Measurements from ENCODE around the gene SPHK2. TPM values are rescaled to one million over a fixed set of nuclear protein-coding genes. Genes with fewer than 3 reads are reported as not detected.
"Not testable (repeated sequence)": the region's sequence is repeated elsewhere in the genome, so short reads cannot be mapped to it uniquely, and the experiment has no call there.

SPHK2 gene
- total RNA-seq, 1 donor from 2014 or later: 4.6 TPM

DNA sequence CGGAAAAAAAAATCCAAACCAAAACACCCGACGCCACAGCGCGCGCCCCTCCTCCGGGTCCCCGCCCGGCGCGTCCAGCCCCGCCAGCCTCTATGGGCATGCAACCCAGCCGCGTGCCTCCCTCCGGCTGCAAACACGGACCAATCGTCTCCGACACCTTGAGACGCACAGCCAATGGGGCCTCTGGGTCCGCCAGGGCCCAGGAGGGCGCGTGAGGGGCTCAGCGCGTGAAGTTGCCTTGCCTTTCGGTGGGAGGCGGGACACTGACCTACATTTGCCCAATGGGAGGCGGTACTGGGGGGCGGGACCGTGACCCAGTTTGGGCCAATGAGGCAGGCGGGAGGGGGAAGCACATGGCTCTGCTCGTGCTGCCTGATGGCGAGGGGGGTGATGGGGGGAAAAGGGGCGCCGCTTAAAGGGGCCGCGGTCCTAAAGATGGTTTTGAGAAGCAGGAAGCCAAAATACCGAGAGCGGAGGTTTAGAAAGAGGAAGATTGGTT lies 18.2 kb downstream of the SPHK2 start:
- peak; percentile 97 for DNase-seq

DNA sequence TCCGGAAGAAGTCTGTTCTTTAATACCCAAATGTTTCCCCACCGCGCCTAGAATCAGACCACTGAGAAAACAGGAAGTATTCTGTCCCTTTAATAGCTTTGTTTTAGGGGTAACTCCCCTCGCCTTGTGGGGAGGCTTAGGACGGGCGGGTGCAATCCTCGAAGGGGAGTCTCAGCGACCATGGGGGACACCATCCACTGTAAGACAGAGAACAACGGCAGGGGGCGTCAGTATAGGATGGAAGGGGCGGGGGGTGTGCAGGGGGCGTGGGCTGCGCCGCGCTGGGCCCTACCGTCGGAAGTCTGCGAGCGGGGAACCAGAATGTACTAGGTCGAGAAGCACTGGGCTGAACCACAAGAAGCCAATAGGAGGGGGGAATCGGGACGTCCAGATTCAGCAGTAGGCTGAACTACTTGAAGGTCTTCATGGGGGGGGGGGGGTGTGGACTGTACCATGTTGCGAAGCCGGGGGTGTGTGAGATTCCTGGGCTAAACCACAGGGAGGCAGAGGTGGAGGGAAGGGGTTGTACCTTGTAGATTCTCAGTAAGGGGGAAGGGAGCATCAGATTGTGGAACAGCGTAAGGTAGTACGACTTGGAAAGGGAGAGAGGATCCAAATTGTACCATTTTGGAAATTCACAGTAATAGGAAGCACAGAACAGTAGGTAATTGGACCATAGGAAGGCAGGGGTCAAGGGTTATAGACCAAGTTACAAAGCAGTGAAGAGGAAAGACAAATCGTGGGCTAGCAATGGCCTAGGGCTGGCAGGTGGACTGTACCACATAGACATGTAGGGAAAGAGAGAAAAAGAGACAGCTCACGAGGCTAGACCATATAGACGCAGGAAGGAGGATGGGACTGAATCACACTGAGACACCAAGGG lies 18.9 kb downstream of the SPHK2 start:
- DNase-seq: peak; percentile 93

DNA sequence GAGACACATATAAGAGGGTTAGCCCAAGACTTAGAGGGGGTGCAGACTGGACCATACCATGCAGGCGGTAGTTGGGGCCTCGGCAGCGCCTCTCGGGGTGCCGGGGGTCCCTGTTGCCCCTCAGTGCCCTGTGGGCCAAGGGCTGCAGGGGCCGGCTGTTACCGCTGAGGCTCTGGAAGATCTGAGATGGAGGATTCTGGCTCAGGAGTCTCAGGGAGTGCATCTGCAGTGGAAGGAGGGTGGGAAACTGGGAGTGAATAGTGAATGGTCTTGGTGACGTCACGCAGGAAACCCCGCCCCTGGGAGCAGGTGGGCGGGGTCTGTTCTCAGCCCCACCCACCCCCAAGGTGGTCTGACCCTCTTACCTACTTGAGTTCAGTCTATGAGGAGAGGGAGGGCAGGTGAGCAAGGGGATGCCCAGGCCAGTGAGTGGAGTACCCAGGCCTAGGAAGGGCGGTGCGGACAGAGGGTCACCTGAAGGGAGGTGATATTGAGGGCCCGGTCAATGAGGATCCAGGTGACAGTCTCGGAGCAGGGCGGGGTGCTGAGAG lies 19.6 kb downstream of the SPHK2 start:
- no peak for DNase-seq

DNA sequence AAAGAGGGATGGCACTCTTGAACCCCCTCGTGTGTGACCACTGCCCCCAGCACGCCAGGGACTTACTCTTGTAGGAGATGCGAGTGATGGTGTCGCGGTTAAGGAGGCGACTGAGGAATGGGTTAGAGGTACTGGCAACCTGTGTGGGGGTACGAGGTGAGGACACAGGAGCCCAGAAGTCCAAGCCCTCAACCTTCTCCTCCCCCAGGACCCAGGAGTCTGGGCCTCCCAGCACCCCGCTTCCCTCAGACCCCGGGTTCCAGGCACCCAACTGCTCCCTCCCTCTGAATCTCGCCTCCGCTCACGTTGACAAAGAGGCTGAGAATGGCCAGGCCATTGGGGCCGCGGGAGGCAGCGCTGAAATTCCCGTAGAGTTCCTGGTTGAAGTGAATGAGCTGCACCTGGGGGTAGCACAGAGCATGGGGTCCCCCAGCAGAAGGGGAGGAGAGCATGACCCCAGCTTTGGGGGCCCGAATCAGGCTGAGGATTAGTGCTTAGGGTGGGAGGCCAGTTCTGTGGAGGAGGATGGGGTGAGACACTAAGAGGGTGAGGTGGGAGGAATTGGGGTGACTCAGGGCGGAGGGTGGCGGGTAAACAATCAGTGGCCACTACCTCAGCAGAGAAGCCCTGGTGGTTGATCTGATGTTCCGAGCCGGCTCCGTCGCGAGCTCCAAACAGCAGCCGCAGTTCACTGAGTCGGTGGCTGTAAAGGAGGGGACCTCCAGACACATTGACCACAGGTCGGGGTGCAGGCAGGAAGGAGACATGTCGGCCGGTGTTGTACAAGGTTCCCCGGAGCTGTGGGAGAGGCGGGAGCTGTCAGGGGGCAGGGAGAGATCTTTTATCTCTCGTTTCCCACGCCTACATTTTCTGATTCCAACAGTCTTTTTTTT lies 20.4 kb downstream of the SPHK2 start:
- DNase-seq: no peak

DNA sequence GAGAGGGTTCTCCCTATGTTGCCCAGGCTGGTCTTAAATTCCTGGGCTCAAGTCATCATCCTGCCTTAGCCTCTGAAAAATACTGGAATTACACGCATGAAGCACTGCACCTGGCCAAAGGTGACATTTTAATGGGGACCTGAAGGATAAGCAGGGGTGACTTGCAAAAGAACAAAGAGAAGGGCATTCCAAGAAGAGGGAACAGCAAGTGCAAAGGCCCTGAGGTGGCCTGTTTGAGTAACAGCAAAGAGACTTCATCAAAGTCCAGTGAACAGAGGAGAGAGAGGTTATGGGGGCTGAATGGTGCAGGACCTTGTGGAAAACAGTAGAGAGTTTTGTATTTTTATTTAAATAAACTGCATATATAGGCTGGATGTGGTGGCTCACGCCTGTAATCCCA lies 22.5 kb downstream of the SPHK2 start:
- DNase-seq: no peak

DNA sequence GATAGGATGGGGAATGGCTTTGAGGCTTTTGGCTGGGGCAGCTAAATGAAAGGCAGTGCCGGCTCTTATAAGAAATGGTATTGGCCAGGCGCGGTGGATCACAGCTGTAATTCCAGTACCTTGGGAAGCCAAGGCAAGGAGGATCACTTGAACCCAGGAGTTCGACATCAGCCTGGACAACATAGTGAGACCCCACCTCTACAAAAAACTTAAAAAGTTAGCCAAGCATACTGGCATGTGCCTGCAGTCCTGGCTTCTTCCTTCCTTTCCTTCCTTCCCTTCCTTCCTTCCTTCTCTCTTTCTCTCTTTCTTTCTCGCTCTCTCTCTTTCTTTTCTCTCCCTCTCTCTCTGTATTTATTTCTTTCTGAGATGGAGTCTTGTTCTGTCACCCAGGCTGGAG lies 23.6 kb downstream of the SPHK2 start:
- DNase-seq: no peak

DNA sequence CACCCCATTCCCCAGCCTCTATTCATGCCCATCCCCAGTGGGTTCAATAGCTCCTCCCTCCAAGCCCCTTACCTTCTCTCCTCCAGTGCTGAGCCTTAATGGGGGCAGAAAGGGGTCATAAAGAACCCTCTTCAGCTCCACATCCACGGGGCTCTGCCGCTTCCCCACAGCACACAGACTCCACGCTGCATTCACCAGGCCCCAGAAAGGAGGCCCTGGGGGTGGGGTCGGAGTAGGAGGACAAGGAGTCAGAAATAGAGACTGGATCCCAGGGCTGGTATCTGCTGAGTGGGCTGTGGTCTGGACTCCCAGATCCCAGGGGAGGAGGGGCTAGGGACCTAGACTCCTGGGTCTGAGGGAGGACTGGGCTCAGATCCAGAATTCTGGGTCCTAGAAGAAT lies 25.0 kb downstream of the SPHK2 start:
- DNase-seq: no peak

DNA sequence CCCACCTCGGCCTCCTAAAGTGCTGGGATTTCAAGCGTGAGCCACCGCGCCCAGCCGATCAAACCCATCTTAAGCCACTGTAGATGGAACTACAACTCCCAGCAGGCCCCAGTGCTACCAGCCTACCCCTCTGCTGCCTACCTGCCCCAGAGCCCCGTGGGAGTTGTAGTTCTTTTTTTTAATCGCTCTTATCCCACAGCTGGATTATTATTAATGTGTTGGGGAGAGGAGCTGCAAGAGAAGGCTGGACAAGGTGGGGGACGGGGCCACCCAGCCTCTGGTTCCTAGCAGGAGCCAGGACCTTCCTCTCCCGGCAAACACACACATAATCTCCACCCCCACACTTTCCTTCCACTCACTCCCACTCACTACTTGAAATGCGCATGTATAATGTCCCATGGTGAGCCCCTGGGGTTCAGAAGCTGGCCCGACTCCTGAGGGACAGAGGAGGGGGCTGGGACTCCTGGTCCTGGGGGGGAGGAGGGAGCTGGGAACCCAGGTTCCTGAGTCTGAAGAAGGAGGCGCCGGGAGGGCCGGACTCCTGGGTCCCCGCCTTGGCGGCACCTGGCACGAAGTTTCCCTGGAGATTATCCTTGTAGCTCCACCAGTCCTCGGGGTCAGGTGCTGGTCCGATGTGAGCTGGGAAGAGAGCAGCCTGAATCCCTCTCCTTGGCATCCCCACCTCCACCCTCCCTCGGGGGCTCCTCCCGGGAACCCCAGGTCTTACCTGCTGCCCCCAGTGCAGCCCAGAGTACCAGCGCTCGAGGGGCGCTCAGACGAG lies 25.7 kb downstream of the SPHK2 start:
- DNase-seq: peak; percentile 73

DNA sequence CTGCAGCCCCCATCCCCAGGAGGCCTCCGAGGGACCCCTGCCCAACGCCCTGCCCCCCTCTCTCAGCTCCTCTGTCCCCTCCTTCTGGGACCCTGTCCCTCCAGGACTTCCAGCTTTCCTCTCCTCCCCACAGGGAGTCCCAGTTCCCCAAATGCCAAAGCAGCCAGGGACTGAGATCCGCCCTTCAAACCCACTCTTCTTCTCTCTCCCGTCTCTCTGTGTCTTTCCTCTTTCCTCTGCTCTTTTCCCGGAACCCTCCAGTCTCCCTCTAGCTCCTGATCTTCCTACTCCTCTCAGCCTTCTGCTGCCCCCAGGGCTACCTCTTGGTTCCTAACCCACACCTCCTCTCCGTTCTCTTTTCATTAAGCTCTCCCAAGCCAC lies 26.3 kb downstream of the SPHK2 start:
- DNase-seq: no peak

DNA sequence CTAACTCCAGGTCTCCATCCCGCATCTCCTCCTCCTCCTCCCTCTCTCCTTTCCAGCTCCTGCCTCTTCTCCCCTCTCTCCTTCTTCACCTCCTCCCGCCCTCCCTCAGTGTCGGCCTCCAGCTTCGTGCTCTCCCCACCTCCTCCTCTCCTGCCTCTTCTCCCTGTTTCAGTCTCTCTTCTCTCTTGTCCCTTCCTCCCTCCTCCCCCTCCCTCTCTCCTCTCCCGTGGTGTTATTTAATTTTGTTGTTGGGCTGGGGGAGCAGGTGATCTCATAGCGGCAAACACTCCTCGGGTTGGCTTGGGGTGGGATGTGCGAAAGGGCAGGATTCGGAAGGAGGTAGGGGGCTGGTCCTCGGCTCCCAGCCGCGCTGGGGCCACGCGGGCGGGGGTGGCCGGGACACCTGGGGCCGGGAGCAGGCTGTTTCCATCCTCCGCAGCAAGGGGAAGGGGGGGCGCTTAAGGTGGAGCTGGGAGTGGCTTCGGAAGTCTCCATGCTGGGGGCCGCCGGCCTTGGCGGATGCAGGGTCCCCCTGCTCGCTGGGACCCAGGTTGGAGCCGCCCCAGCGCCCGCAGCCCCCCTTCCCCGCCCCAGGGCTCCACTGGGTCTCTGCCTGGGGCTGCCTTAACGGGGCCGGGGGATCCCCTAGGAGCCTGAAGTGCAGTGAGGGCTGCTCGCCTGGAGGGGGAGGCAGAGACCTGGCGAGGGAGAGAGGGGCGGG lies 26.9 kb downstream of the SPHK2 start, which contains the start of gene CA11:
Gene CA11 (minus strand): TSS at position 187 of the 721 bp plus-strand sequence. CDS start 555 bp downstream, outside the sequence.
- peak; percentile 84 for DNase-seq

DNA sequence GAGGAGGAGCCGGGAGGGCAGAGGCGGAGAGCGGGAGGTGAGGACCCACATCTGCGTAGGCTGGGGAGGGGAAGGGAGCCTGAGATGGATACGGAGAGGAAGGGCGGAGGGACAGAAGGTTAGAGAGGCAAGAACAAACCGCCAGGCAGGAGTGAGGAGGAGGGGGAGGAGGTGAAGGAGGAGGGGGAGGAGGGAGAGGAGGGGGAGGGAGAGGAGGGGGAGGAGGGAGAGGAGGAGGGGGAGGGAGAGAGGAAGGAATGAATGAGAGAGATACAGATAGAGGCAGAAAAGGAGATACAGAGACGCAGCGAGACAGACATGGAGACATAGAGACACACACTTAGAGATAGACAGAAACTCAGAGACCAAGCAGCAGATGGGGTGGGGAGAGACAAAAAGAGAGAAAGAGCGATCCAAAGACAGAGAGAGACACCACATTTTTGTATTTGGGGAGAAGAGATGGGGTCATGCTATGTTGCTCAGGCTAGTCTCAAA lies 27.5 kb downstream of the SPHK2 start:
- DNase-seq: no peak

DNA sequence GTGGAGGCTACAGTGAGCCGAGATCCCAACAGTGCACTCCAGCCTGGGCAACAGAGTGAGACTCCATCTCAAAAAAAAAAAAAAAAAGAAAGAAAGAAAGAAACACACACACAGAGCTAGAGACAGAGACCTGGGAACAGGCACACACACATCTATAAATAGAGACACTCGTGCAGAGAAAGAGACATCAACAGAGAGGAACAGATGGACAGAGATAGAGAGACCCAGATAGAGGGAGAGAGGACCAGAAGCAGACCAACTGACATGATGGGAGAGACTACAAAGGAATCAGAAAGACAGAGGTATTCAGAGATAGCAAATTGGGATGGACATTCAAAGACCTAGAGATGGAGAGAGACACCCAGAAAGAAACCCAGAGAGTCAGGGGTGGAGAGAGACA lies 28.8 kb downstream of the SPHK2 start:
- DNase-seq: no peak

DNA sequence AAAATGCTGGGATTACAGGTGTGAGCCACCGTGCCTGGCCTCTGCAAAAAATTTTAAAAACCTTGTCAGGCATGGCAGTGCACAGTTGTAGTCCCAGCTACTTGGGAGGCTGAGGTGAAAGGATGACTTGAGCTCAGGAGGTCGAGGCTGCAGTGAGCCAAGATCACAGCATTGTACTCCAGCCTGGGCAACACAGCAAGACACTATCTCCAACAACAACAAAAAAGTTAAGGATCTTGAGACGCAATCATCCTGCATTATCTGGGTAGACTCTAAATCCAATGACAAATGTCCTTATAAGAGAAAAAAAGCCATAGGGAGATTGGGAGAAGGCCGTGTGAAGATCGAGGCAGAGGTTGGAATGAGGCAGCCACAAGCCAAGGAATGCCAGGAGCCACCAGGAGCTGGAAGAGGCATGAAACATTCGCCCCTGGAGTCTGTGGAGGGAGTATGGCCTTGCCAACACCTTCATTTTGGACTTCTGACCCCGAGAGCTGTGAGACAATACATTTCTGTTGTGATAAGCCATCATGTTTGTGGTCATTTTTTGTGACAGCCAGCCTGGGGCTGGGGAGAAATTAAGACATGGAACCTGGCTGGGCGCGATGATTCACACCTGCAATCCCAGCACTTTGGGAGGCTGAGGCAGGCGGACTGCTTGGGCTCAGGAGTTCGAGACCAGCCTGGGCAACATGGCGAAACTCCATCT lies 31.8 kb downstream of the SPHK2 start:
- DNase-seq: no peak

DNA sequence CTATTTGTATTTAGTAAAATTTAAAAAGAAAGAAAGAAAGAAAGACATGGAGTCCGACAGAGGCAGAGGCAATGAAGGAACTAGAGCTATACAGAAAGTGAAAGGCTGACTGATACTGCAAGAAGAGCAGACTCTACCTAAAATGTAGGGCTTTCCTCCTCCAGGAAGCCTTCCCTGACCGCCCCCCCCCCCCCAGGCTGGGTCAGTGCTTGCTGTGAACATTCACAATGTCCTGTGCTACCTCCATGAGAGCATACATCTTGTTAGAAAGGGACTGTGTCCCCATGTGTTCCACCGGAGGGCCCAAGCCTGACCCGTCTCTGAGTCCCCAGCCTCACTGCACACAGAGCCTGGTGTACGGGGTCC lies 32.4 kb downstream of the SPHK2 start:
- no peak for DNase-seq

DNA sequence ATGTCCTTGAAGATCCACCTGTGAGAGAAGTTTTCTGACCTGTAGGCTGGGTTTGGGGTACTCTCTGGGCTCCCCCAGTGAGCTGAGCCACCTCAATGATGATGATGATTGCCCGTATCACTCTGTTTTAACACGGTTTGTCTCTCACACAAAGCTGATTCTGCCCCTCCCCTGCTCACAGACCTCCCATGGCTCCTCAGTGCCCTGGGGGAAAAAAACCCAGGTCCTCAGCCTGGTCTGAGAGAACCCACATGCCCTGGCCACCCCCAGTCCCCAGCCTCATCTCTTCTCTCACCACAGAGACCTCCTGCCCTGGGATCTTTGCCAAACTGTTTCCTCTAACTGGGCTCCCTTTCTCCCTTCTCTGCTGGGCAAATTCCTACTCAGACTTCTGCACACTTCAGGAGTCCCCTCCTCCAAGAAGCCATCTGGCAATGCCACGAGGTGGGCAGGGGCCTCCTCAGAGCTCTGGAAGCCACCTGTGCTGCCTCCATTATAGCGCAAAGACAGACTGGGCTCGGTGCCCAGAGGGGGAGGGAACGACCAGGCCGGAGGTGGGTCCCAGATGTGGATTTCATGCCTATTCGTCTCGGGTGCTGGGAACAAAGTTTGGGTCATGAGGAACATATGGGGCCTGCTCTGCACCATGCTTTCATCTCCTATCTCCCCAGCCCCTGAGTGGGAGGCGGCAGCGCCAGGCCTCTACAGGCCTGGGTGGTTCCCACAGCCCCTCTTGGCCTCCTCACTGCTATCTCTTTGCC lies 35.2 kb downstream of the SPHK2 start:
- peak; percentile 12 for DNase-seq

DNA sequence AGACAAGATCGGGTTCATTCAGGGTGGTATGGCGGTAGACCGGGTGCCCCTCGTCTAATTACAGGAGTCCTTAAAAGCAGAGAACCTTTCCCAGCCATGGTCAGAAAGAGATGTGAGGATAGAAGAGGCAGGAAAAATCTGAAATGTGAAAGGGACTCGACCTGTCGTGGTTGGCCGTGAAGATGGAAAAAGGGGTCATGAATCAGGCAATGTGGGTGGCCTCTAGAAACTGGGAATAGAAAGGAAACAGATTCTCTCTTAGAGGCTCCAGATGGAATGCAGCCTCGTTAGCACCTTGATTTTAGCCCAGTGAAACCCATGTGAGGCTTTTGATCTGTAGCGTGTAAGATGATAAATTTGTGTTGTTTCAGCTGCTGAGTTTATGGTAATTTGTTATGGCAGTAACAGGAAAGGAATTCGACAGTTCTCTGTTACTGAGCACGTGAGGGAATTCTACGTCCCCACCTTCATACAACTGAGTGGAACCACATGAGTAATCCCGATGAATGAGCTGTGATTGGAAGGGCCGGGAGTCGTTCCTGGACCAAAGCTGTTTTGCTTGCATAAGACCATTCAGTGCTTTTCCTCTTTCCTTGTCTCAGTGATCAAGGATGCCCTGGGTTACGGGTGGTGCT lies 37.7 kb downstream of the SPHK2 start:
- peak; percentile 46 for DNase-seq

DNA sequence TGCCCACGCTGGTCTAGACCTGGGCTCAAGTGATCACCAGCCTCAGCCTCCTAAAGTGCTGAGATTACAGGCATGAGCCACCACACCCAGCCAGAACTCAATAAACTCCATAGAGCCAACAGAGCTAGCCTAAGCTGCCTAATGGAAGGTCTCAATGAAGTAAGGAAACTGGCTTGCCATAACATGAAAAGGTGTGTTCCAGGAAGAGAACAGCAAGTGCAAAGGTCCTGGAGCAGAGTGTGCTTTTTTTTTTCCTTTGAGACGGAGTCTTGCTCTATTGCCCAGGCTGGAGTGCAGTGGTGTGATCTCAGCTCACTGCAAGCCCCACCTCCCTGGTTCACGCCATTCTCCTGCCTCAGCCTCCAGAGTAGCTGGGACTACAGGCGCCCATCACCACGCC lies 38.5 kb downstream of the SPHK2 start:
- DNase-seq: not testable (repeated sequence)

DNA sequence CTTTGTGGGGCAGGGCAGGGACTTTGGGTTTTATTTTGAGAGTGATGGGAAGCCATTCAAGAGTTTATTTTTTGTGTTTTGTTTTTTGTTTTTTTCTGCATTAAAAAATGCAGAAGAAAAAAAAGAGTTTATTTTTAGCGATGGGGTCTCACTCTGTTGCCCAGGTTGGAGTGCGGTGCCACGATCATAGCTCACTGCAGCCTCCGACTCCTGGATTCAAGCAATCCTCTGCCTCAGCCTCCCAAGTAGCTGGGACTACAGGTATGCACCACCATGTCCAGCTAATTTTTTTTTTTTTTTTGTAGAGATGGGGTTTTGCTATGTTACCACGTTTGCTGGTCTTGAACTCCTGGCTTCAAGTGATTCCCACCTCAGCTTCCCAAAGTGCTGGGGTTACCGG lies 39.2 kb downstream of the SPHK2 start:
- DNase-seq: no peak

DNA sequence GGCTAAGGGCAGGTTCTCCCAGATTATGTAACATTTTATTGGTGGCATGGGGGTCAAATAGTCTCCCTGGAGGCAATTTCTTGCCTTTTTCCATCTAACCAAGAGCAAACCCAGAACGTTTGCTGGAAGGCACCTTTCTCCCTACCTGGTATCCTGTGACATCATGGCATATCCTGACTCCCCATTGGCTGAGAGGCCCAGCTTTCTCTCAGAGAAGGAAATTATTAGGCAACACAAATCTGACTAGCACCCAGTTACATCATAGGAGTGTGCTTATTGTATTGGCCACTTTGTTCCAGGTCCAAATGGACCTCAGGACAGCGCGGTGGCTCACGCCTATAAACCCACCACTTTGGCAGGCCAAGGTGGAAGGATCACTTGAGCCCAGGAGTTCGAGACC lies 40.5 kb downstream of the SPHK2 start:
- no peak for DNase-seq
